ENCODE measurements around the gene RERE. TPM values are rescaled to one million over a fixed set of nuclear protein-coding genes. Genes with fewer than 3 reads are reported as not detected.

Gene RERE
- total RNA-seq, 1 experiment from 2014 or later, result 217 TPM

DNA sequence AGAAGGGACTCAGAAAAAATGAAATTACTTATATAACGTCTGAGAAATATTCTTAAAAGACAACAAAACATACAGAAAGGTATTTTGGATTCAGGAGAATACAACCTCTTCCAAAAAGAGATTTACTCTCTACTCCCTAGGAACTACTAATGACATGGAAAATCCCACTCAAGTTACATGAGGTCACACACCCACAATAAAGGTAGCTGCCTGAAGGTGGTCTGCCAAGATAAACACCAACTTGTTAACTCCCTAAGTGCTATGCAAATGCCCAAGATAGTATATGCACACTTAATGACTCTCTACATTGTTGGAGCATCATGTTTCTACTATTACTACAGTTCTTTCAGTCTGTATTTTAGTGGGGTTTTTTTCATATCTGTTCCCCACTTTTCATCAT lies 26.5 kb downstream of the RERE start:
- no peak for DNase-seq (ENCODE audit: low read depth, low spot score)
- Histone ChIP-seq H3K36me3 (ENCODE audit: control insufficient read depth, insufficient read depth, low read length) (no peaks in the 10 kb centered on the region), H3K27ac (ENCODE audit: low read length) (no peak overlapping the region), H3K4me1 (ENCODE audit: control insufficient read depth, insufficient read depth, low read length) (no peaks in the 10 kb centered on the region), H3K27me3 (ENCODE audit: control insufficient read depth, insufficient read depth, low read length) (no peaks in the 10 kb centered on the region), H3K4me3 (ENCODE audit: low read depth in 2 of 2, low read length in 2 of 2) (no peak overlapping the region), H3K9me3 (ENCODE audit: control insufficient read depth, insufficient read depth, low read depth, low read length) (no peaks in the 10 kb centered on the region)
- intact Hi-C loops (cut with micrococcal nuclease; ENCODE audit: unreplicated experiment), result no loop called here
- POLR2A ChIA-PET, result no interaction called here
- TF ChIP-seq, protein P1, sequence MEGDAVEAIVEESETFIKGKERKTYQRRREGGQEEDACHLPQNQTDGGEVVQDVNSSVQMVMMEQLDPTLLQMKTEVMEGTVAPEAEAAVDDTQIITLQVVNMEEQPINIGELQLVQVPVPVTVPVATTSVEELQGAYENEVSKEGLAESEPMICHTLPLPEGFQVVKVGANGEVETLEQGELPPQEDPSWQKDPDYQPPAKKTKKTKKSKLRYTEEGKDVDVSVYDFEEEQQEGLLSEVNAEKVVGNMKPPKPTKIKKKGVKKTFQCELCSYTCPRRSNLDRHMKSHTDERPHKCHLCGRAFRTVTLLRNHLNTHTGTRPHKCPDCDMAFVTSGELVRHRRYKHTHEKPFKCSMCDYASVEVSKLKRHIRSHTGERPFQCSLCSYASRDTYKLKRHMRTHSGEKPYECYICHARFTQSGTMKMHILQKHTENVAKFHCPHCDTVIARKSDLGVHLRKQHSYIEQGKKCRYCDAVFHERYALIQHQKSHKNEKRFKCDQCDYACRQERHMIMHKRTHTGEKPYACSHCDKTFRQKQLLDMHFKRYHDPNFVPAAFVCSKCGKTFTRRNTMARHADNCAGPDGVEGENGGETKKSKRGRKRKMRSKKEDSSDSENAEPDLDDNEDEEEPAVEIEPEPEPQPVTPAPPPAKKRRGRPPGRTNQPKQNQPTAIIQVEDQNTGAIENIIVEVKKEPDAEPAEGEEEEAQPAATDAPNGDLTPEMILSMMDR (IDR thresholded peaks at IDR 0.05), result no peak
- TF ChIP-seq TCF7L2 (IDR thresholded peaks at IDR 0.05; ENCODE audit: low read depth, low read length) (no peak), SIN3A (IDR thresholded peaks at IDR 0.05; ENCODE audit: borderline replicate concordance, insufficient read depth, low read depth, low read length) (no peak)
- CTCF ChIA-PET, result no interaction called here
- no peak for ATAC-seq
- BruUV-seq (replicated peaks), result no TSS peak
- in situ Hi-C loops (cut with HindIII; ENCODE audit: low pct_unique_long_range_greater_than_20kb, low sequenced_read_pairs), result no loop called here

GRCh38 chr1:8790478-8790877 lies 27.0 kb downstream of the RERE start:
- ChIA-PET POLR2A (no interaction called here), CTCF (interaction anchor here (0.6 kb wide), 1 partner anchor 138 kb away, joined by 4 read pairs; no protein-coding TSS in a partner anchor)
- intact Hi-C loops (cut with micrococcal nuclease; ENCODE audit: unreplicated experiment) (no loop called here), in situ Hi-C loops (cut with HindIII; ENCODE audit: low pct_unique_long_range_greater_than_20kb, low sequenced_read_pairs) (no loop called here)
- H3K27ac ChIP-seq (ENCODE audit: low read length), result no peak overlapping the region
- no peaks in the 10 kb centered on the region for H3K36me3 ChIP-seq (ENCODE audit: control insufficient read depth, insufficient read depth, low read length)
- H3K4me3 ChIP-seq (ENCODE audit: low read depth in 2 of 2, low read length in 2 of 2), result no peak overlapping the region
- no peak for ATAC-seq
- no peaks in the 10 kb centered on the region for H3K4me1 ChIP-seq (ENCODE audit: control insufficient read depth, insufficient read depth, low read length)
- H3K9me3 ChIP-seq (ENCODE audit: control insufficient read depth, insufficient read depth, low read depth, low read length), result no peaks in the 10 kb centered on the region
- no TSS peak for BruUV-seq (replicated peaks)
- DNase-seq (ENCODE audit: low read depth, low spot score), result no peak
- H3K27me3 ChIP-seq (ENCODE audit: control insufficient read depth, insufficient read depth, low read length), result no peaks in the 10 kb centered on the region
- no peak for TF ChIP-seq SIN3A (IDR thresholded peaks at IDR 0.05; ENCODE audit: borderline replicate concordance, insufficient read depth, low read depth, low read length)
- TF ChIP-seq, protein P1 (IDR thresholded peaks at IDR 0.05), result no peak
- no peak for TF ChIP-seq REST (IDR thresholded peaks at IDR 0.05; ENCODE audit: insufficient read depth in 1 of 2, low read depth in 2 of 2, low read length in 1 of 2)
- TF ChIP-seq POLR2AphosphoS5 (IDR thresholded peaks at IDR 0.05; ENCODE audit: low read depth, low read length), result no peak
- no peak for TF ChIP-seq TCF7L2 (IDR thresholded peaks at IDR 0.05; ENCODE audit: low read depth, low read length)

Measured in Panc1 (cell line).